ENCODE measurements around the gene VIL1. TPM values are rescaled to one million over a fixed set of nuclear protein-coding genes. Genes with fewer than 3 reads are reported as not detected.

VIL1 gene
- polyA plus RNA-seq, 3 donors, result not detected

DNA sequence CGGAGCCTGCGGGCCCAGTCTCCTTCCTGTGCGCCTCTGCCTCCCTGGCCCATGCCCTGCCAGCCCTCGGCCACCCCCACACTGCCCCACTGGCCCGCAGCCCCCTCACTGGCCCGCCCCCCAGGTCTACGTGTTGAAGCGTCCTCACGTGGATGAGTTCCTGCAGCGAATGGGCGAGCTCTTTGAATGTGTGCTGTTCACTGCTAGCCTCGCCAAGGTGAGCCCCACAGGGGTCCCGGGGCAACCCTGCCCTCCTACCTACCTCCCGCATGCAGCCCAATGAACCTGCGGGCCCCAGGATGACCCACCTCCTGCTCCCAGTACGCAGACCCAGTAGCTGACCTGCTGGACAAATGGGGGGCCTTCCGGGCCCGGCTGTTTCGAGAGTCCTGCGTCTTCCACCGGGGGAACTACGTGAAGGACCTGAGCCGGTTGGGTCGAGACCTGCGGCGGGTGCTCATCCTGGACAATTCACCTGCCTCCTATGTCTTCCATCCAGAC is 16.0 kb upstream of the VIL1 start:
- Mint-ChIP-seq H3K27me3 (ENCODE audit: low read depth in 3 of 3) (peaks cover 0 to under 1% (median 0%) of the 10 kb centered on the region in 3 donors), H3K4me3 (no peak overlapping the region), H3K27ac (peak overlapping the region in 4 of 7 donors; percentile 16 to 53 (median 31)), H3K36me3 (peaks cover 29 to 38% of the 10 kb centered on the region in 2 donors), H3K9me3 (peaks cover 0 to 1% (median 0%) of the 10 kb centered on the region in 7 donors), H3K4me1 (peaks cover 68% of the 10 kb centered on the region)
- Histone ChIP-seq H3K27me3 (ENCODE audit: control insufficient read depth in 2 of 2, insufficient read depth in 2 of 2, low read length in 2 of 2) (no peaks in the 10 kb centered on the region), H3K36me3 (replicated peaks in 1 of 2; ENCODE audit: control insufficient read depth in 1 of 2, insufficient read depth in 2 of 2, low read length in 2 of 2) (peaks cover 38 to 41% of the 10 kb centered on the region in 2 donors), H3K4me2 (replicated peaks; ENCODE audit: extremely low read depth, low read length, poor library complexity, severe bottlenecking) (peak overlapping the region; percentile 79), H3K4me3 (replicated peaks in 1 of 3; ENCODE audit: low read depth in 2 of 3, low read length in 3 of 3) (no peak overlapping the region), H3K9ac (ENCODE audit: insufficient read depth, low read length, poor library complexity, severe bottlenecking) (no peak overlapping the region), H3K4me1 (ENCODE audit: control insufficient read depth in 1 of 2, insufficient read depth in 2 of 2, low read length in 2 of 2) (peaks cover 74 to 85% of the 10 kb centered on the region in 2 donors), H3K27ac (ENCODE audit: low read depth in 1 of 2, low read length in 2 of 2) (no peak overlapping the region), H3K79me2 (ENCODE audit: insufficient read depth, low read length) (peaks cover 76% of the 10 kb centered on the region), H3K9me3 (replicated peaks in 1 of 2; ENCODE audit: control insufficient read depth in 1 of 2, insufficient read depth in 1 of 2, low read length in 2 of 2) (no peaks in the 10 kb centered on the region), H2AFZ (ENCODE audit: insufficient read depth, low read depth, low read length, poor library complexity, severe bottlenecking) (no peak overlapping the region), H4K20me1 (ENCODE audit: insufficient read depth, low read length) (peaks cover 51% of the 10 kb centered on the region)
- intact Hi-C loops (cut with micrococcal nuclease), result loop anchor here (10.0 kb wide), 2 partner anchors 162 to 272 kb away; partner anchors contain the start of genes CNOT9 (in 1 of the 2), RNF25 (in 1 of the 2), STK36 (in 1 of the 2) and USP37 (in 1 of the 2)
- no peak for DNase-seq
- 97% methylated on average over 23 of the region's 26 CpGs for WGBS (ENCODE audit: insufficient coverage)
- TF ChIP-seq, protein P1, sequence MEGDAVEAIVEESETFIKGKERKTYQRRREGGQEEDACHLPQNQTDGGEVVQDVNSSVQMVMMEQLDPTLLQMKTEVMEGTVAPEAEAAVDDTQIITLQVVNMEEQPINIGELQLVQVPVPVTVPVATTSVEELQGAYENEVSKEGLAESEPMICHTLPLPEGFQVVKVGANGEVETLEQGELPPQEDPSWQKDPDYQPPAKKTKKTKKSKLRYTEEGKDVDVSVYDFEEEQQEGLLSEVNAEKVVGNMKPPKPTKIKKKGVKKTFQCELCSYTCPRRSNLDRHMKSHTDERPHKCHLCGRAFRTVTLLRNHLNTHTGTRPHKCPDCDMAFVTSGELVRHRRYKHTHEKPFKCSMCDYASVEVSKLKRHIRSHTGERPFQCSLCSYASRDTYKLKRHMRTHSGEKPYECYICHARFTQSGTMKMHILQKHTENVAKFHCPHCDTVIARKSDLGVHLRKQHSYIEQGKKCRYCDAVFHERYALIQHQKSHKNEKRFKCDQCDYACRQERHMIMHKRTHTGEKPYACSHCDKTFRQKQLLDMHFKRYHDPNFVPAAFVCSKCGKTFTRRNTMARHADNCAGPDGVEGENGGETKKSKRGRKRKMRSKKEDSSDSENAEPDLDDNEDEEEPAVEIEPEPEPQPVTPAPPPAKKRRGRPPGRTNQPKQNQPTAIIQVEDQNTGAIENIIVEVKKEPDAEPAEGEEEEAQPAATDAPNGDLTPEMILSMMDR (IDR thresholded peaks at IDR 0.05), result no peak

DNA sequence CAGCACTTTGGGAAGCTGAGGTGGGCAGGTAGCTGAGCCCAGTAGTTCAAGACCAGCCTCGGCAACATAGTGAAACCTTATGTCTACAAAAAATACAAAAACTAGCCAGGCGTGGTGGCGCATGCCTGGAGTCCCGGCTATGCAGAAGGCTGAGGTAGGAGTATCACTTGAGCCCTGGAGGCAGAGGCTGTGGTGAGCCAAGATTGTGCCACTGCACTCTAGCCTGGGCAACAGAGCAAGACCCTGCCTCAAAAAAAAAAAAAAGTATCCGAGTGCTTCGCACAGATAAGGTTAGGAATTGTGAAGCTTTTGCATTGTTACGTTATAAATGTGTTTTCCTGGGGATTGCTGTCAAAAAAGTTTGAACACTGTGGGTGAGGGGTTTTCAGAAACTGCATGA is 15.1 kb upstream of the VIL1 start:
- Histone ChIP-seq H3K4me3 (replicated peaks in 1 of 3; ENCODE audit: low read depth in 2 of 3, low read length in 3 of 3) (no peak overlapping the region), H3K4me1 (ENCODE audit: control insufficient read depth in 1 of 2, insufficient read depth in 2 of 2, low read length in 2 of 2) (peaks cover 75 to 81% of the 10 kb centered on the region in 2 donors), H3K27ac (ENCODE audit: low read depth in 1 of 2, low read length in 2 of 2) (peak overlapping the region in 1 of 2 donors; percentile 76), H3K36me3 (replicated peaks in 1 of 2; ENCODE audit: control insufficient read depth in 1 of 2, insufficient read depth in 2 of 2, low read length in 2 of 2) (peaks cover 38 to 41% of the 10 kb centered on the region in 2 donors), H3K4me2 (replicated peaks; ENCODE audit: extremely low read depth, low read length, poor library complexity, severe bottlenecking) (no peak overlapping the region), H2AFZ (ENCODE audit: insufficient read depth, low read depth, low read length, poor library complexity, severe bottlenecking) (no peak overlapping the region), H3K9ac (ENCODE audit: insufficient read depth, low read length, poor library complexity, severe bottlenecking) (no peak overlapping the region), H3K9me3 (replicated peaks in 1 of 2; ENCODE audit: control insufficient read depth in 1 of 2, insufficient read depth in 1 of 2, low read length in 2 of 2) (no peaks in the 10 kb centered on the region), H4K20me1 (ENCODE audit: insufficient read depth, low read length) (peaks cover 51% of the 10 kb centered on the region), H3K27me3 (ENCODE audit: control insufficient read depth in 2 of 2, insufficient read depth in 2 of 2, low read length in 2 of 2) (no peaks in the 10 kb centered on the region), H3K79me2 (ENCODE audit: insufficient read depth, low read length) (peaks cover 68% of the 10 kb centered on the region)
- peak overlapping the region in 5 of 7 donors; percentile 36 to 83 (median 53) for H3K27ac Mint-ChIP-seq
- TF ChIP-seq, protein P1 (IDR thresholded peaks at IDR 0.05), result no peak
- H3K9me3 Mint-ChIP-seq, result peaks cover 0 to 4% (median 0%) of the 10 kb centered on the region in 7 donors
- peaks cover 71% of the 10 kb centered on the region for H3K4me1 Mint-ChIP-seq
- no peak for DNase-seq
- H3K27me3 Mint-ChIP-seq (ENCODE audit: low read depth in 3 of 3), result no peaks in the 10 kb centered on the region
- H3K36me3 Mint-ChIP-seq, result peaks cover 29 to 38% of the 10 kb centered on the region in 2 donors
- intact Hi-C loops (cut with micrococcal nuclease), result loop anchor here (10.0 kb wide), 2 partner anchors 161 to 271 kb away; partner anchors contain the start of genes CNOT9 (in 1 of the 2), RNF25 (in 1 of the 2), STK36 (in 1 of the 2) and USP37 (in 1 of the 2)
- H3K4me3 Mint-ChIP-seq, result peak overlapping the region in 1 of 2 donors; percentile 31
- 96% methylated on average over 4 of the region's 7 CpGs for WGBS (ENCODE audit: insufficient coverage)
